ENCODE results near the gene IL4R. TPM values are rescaled to one million over a fixed set of nuclear protein-coding genes. Genes with fewer than 3 reads are reported as not detected.
A peak's percentile ranks its signal among the peaks of the same experiment; 100 is the strongest.

IL4R gene
- total RNA-seq, 1 donor from 2014 or later = 45.7 TPM

GRCh38 chr16:27356794-27357193 lies 43.0 kb downstream of the IL4R start:
- Mint-ChIP-seq H3K27ac (ENCODE audit: unreplicated experiment) (no peak overlapping the region), H3K27me3 (ENCODE audit: unreplicated experiment) (peaks cover 5% of the 10 kb centered on the region), H3K9me3 (ENCODE audit: unreplicated experiment) (no peaks in the 10 kb centered on the region), H3K36me3 (ENCODE audit: low read depth, unreplicated experiment) (peaks cover 40% of the 10 kb centered on the region), H3K4me3 (ENCODE audit: unreplicated experiment) (no peak overlapping the region), H3K4me1 (ENCODE audit: unreplicated experiment) (no peaks in the 10 kb centered on the region)
- TF ChIP-seq, protein P1, sequence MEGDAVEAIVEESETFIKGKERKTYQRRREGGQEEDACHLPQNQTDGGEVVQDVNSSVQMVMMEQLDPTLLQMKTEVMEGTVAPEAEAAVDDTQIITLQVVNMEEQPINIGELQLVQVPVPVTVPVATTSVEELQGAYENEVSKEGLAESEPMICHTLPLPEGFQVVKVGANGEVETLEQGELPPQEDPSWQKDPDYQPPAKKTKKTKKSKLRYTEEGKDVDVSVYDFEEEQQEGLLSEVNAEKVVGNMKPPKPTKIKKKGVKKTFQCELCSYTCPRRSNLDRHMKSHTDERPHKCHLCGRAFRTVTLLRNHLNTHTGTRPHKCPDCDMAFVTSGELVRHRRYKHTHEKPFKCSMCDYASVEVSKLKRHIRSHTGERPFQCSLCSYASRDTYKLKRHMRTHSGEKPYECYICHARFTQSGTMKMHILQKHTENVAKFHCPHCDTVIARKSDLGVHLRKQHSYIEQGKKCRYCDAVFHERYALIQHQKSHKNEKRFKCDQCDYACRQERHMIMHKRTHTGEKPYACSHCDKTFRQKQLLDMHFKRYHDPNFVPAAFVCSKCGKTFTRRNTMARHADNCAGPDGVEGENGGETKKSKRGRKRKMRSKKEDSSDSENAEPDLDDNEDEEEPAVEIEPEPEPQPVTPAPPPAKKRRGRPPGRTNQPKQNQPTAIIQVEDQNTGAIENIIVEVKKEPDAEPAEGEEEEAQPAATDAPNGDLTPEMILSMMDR (IDR thresholded peaks at IDR 0.05; ENCODE audit: unreplicated experiment) = no peak
- no peak for DNase-seq (ENCODE audit: low spot score)

GRCh38 chr16:27359051-27359450 lies 45.3 kb downstream of the IL4R start:
- peaks cover 40% of the 10 kb centered on the region for H3K36me3 Mint-ChIP-seq (ENCODE audit: low read depth, unreplicated experiment)
- H3K9me3 Mint-ChIP-seq (ENCODE audit: unreplicated experiment) = no peaks in the 10 kb centered on the region
- peaks cover 10% of the 10 kb centered on the region for H3K27me3 Mint-ChIP-seq (ENCODE audit: unreplicated experiment)
- H3K4me1 Mint-ChIP-seq (ENCODE audit: unreplicated experiment) = no peaks in the 10 kb centered on the region
- no peak overlapping the region for H3K4me3 Mint-ChIP-seq (ENCODE audit: unreplicated experiment)
- no peak for DNase-seq (ENCODE audit: low spot score)
- TF ChIP-seq, protein P1 (IDR thresholded peaks at IDR 0.05; ENCODE audit: unreplicated experiment) = no peak
- H3K27ac Mint-ChIP-seq (ENCODE audit: unreplicated experiment) = no peak overlapping the region

GRCh38 chr16:27359615-27360014 lies 45.8 kb downstream of the IL4R start:
- TF ChIP-seq, protein P1 (IDR thresholded peaks at IDR 0.05; ENCODE audit: unreplicated experiment) = no peak
- Mint-ChIP-seq H3K27me3 (ENCODE audit: unreplicated experiment) (peaks cover 10% of the 10 kb centered on the region), H3K27ac (ENCODE audit: unreplicated experiment) (no peak overlapping the region), H3K4me3 (ENCODE audit: unreplicated experiment) (no peak overlapping the region), H3K9me3 (ENCODE audit: unreplicated experiment) (no peaks in the 10 kb centered on the region), H3K4me1 (ENCODE audit: unreplicated experiment) (no peaks in the 10 kb centered on the region), H3K36me3 (ENCODE audit: low read depth, unreplicated experiment) (peaks cover 35% of the 10 kb centered on the region)
- DNase-seq (ENCODE audit: low spot score) = no peak

GRCh38 chr16:27361987-27362386 lies 48.2 kb downstream of the IL4R start:
- Mint-ChIP-seq H3K9me3 (ENCODE audit: unreplicated experiment) (no peaks in the 10 kb centered on the region), H3K27me3 (ENCODE audit: unreplicated experiment) (peaks cover 12% of the 10 kb centered on the region), H3K4me3 (ENCODE audit: unreplicated experiment) (peak overlapping the region; percentile 79), H3K4me1 (ENCODE audit: unreplicated experiment) (no peaks in the 10 kb centered on the region), H3K36me3 (ENCODE audit: low read depth, unreplicated experiment) (peaks cover 28% of the 10 kb centered on the region), H3K27ac (ENCODE audit: unreplicated experiment) (peak overlapping the region; percentile 65)
- TF ChIP-seq, protein P1 (IDR thresholded peaks at IDR 0.05; ENCODE audit: unreplicated experiment) = no peak
- no peak for DNase-seq (ENCODE audit: low spot score)

DNA sequence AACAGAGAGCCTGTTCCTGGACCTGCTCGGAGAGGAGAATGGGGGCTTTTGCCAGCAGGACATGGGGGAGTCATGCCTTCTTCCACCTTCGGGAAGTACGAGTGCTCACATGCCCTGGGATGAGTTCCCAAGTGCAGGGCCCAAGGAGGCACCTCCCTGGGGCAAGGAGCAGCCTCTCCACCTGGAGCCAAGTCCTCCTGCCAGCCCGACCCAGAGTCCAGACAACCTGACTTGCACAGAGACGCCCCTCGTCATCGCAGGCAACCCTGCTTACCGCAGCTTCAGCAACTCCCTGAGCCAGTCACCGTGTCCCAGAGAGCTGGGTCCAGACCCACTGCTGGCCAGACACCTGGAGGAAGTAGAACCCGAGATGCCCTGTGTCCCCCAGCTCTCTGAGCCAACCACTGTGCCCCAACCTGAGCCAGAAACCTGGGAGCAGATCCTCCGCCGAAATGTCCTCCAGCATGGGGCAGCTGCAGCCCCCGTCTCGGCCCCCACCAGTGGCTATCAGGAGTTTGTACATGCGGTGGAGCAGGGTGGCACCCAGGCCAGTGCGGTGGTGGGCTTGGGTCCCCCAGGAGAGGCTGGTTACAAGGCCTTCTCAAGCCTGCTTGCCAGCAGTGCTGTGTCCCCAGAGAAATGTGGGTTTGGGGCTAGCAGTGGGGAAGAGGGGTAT lies 48.9 kb downstream of the IL4R start:
- Mint-ChIP-seq H3K4me1 (ENCODE audit: unreplicated experiment) (no peaks in the 10 kb centered on the region), H3K36me3 (ENCODE audit: low read depth, unreplicated experiment) (peaks cover 28% of the 10 kb centered on the region), H3K9me3 (ENCODE audit: unreplicated experiment) (no peaks in the 10 kb centered on the region), H3K4me3 (ENCODE audit: unreplicated experiment) (no peak overlapping the region), H3K27me3 (ENCODE audit: unreplicated experiment) (peaks cover 12% of the 10 kb centered on the region), H3K27ac (ENCODE audit: unreplicated experiment) (no peak overlapping the region)
- TF ChIP-seq, protein P1 (IDR thresholded peaks at IDR 0.05; ENCODE audit: unreplicated experiment) = no peak
- no peak for DNase-seq (ENCODE audit: low spot score)
